ENCODE measurements around the gene CARD9. TPM values are rescaled to one million over a fixed set of nuclear protein-coding genes. Genes with fewer than 3 reads are reported as not detected.

The CARD9 gene
- total RNA-seq, 2 experiments from 2014 or later = 0.12 to 0.22 TPM

DNA sequence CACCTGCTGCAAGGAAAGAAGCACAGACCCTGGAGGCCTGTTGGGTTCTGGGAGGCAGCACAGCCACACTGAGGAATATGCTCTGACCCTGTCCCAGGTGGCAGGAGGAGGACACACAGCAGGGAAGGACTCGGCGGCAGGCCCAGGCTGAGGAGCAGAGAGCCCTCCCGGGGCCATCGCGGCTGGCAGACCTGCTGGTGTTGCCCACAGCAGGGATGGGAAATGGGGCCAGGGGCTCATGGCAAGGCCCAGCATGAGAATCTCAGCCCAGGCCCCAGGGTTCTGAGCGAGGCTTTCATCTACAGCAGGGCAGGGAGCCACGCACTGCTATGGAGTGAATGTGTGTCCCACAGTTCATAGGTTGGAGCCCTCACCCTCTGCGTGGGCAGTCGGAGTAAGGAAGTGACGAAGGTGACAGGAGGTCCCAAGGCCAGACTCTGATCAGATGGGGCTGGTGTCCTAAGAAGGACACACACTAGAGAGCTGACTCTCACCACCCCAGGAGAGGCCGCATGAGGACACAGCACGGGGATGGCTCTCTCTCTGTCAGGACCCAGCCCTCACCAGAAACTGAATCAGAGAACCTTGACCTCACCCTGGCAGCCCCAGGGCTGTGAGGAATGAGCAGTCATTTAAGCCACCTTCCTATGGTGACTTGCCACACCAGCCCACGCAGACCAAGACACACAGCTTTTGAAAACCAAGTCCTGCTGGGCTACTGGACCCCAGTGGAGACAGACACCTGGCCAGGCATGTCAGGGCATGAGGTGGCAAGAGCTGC, 56.4 kb downstream of the CARD9 start:
- no peaks in the 10 kb centered on the region for H3K4me1 Mint-ChIP-seq (ENCODE audit: low read depth)
- CTCF ChIA-PET = no interaction called here
- peaks cover 17% of the 10 kb centered on the region for H3K9me3 Mint-ChIP-seq
- H3K36me3 Mint-ChIP-seq (ENCODE audit: low read depth) = no peaks in the 10 kb centered on the region
- H3K27me3 Mint-ChIP-seq (ENCODE audit: low read depth) = no peaks in the 10 kb centered on the region
- intact Hi-C loops (cut with micrococcal nuclease) = no loop called here
- no peak overlapping the region for H3K27ac Mint-ChIP-seq
- DNase-seq = no peak
- H3K4me3 Mint-ChIP-seq = no peak overlapping the region

DNA sequence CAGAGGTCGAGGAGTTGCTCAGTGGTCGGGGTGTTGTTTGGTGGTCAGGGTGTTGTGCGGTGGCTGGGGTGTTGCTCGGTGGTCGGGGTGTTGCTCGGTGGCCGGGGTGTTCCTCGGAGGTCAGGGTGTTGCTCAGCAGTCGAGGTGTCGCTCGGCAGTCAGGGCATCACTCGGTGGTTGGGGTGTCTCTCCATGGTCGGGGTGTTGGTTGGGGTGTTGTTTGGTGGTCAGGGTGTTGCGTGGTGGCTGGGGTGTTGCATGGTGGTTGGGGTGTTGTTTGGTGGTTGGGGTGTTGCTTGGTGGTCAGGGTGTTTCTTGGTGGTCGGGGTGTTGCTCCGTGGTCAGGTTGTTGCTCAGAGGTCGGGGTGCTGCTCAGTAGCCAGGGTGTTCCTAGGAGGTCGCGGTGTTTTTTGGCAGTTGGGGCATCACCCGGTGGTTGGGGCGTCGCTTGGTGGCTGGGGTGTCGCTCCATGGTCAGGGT, 57.2 kb downstream of the CARD9 start:
- intact Hi-C loops (cut with micrococcal nuclease) = no loop called here
- H3K9me3 Mint-ChIP-seq = peaks cover 17% of the 10 kb centered on the region
- no peak overlapping the region for H3K27ac Mint-ChIP-seq
- no peak overlapping the region for H3K4me3 Mint-ChIP-seq
- no peaks in the 10 kb centered on the region for H3K27me3 Mint-ChIP-seq (ENCODE audit: low read depth)
- H3K36me3 Mint-ChIP-seq (ENCODE audit: low read depth) = no peaks in the 10 kb centered on the region
- CTCF ChIA-PET = no interaction called here
- H3K4me1 Mint-ChIP-seq (ENCODE audit: low read depth) = no peaks in the 10 kb centered on the region
- no peak for DNase-seq

- no peak for DNase-seq
Observed at GRCh38 chr9:136314944-136315343, 58.5 kb downstream of the CARD9 start.

DNA sequence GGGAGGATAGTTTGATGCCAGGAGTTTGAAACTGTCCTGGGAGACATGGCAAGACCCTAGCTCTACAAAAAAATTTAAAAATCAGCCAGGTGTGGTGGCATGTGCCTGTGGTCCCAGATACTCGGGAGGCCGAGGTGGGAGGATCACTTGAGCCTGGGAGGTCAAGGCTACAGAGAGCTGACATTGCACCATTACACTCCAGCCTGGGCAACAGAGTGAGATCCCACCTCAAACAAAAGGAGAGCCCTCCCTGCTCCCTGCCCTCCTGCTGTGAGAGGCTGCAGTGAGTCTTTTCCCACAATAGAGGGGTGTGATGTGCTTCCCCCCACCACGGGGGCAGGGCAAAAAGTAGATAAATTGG, 59.4 kb downstream of the CARD9 start:
- CTCF ChIA-PET = no interaction called here
- no peaks in the 10 kb centered on the region for H3K36me3 Mint-ChIP-seq (ENCODE audit: low read depth)
- intact Hi-C loops (cut with micrococcal nuclease) = no loop called here

More at GRCh38 chr9:136314944-136315343, 58.5 kb downstream of the CARD9 start:
- Mint-ChIP-seq H3K4me1 (ENCODE audit: low read depth) (no peaks in the 10 kb centered on the region), H3K27me3 (ENCODE audit: low read depth) (no peaks in the 10 kb centered on the region), H3K27ac (no peak overlapping the region), H3K9me3 (peaks cover 17% of the 10 kb centered on the region), H3K4me3 (no peak overlapping the region), H3K36me3 (ENCODE audit: low read depth) (no peaks in the 10 kb centered on the region)
- intact Hi-C loops (cut with micrococcal nuclease) = no loop called here
- CTCF ChIA-PET = no interaction called here

More for the DNA sequence above, 59.4 kb downstream of the CARD9 start:
- H3K27ac Mint-ChIP-seq = no peak overlapping the region
- DNase-seq = no peak
- H3K4me1 Mint-ChIP-seq (ENCODE audit: low read depth) = no peaks in the 10 kb centered on the region
- H3K9me3 Mint-ChIP-seq = peaks cover 17% of the 10 kb centered on the region
- H3K4me3 Mint-ChIP-seq = no peak overlapping the region
- H3K27me3 Mint-ChIP-seq (ENCODE audit: low read depth) = no peaks in the 10 kb centered on the region

Other genes with a start within 250 kb of the CARD9 start
- gene LHX3, start 168.5 kb downstream of the CARD9 start, total RNA-seq = not detected
- gene QSOX2, start 127.9 kb downstream of the CARD9 start, total RNA-seq = 10 to 100 TPM; 17.7 to 18.0 TPM
- gene CCDC187, start 69.6 kb downstream of the CARD9 start, total RNA-seq = not detected
- 1 to 10 TPM; 9.0 TPM for gene GPSM1, start 46.1 kb downstream of the CARD9 start, total RNA-seq
- 10 to 100 TPM in 1 of 2 experiments, 1 to 10 TPM in 1; 9.9 to 12.0 TPM for gene DNLZ, start 9.9 kb downstream of the CARD9 start, total RNA-seq
- 10 to 100 TPM; 12.3 to 14.1 TPM for gene SNAPC4, start 26.5 kb upstream of the CARD9 start, total RNA-seq
- 10 to 100 TPM; 85.7 to 91.6 TPM for gene ENTR1, start 36.9 kb upstream of the CARD9 start, total RNA-seq
- 10 to 100 TPM; 69.2 to 73.7 TPM for gene PMPCA, start 37.0 kb upstream of the CARD9 start, total RNA-seq
- 10 to 100 TPM; 13.9 to 14.8 TPM for gene INPP5E, start 66.2 kb upstream of the CARD9 start, total RNA-seq
- 10 to 100 TPM; 44.1 to 47.3 TPM for gene SEC16A, start 109.4 kb upstream of the CARD9 start, total RNA-seq
- 10 to 100 TPM; 71.4 to 80.2 TPM for gene NOTCH1, start 172.4 kb upstream of the CARD9 start, total RNA-seq

Data from activated naive CD4-positive, alpha-beta T cell treated with anti-CD3 and anti-CD28 coated beads for 36 hours (primary cell).